IPS-15b (cell line): ENCODE measurements around the gene SMIM31.

Experiments
- H3K27me3 ChIP-seq: one replicate; pipeline ENCODE4 v1.6.1; 2013; ENCODE audit warnings: low read length; ENCODE audit not compliant: control insufficient read depth, insufficient read depth
- H3K36me3 ChIP-seq: one replicate; pipeline ENCODE4 v1.6.1; 2013; ENCODE audit warnings: low read length; ENCODE audit not compliant: control insufficient read depth, insufficient read depth
- H3K4me1 ChIP-seq: one replicate; pipeline ENCODE4 v1.6.1; 2013; ENCODE audit warnings: mild to moderate bottlenecking, low read length; ENCODE audit not compliant: control insufficient read depth, insufficient read depth
- H3K4me3 ChIP-seq: one replicate; pipeline ENCODE4 v1.5.1; 2013; ENCODE audit warnings: low read depth, low read length
- H3K9ac ChIP-seq: one replicate; pipeline ENCODE4 v1.6.1; 2013; ENCODE audit warnings: low read depth, mild to moderate bottlenecking, low read length
- H3K9me3 ChIP-seq: one replicate; pipeline ENCODE4 v1.6.1; 2013; ENCODE audit warnings: mild to moderate bottlenecking, low read length; ENCODE audit not compliant: control insufficient read depth, insufficient read depth

Gene SMIM31

GRCh38 chr4:164753873-164754488 lies at the start of gene SMIM31:
TSS of gene SMIM31 (plus strand) at chr4:164754131. CDS start at chr4:164770444, 16,313 bp downstream.
- peaks cover 9% of the 10 kb centered on the region for H3K9me3 ChIP-seq
- H3K27me3 ChIP-seq = no peaks in the 10 kb centered on the region
- H3K4me1 ChIP-seq = no peaks in the 10 kb centered on the region
- no peak within 1 kb of the TSS for H3K9ac ChIP-seq
- no peak within 1 kb of the TSS for H3K4me3 ChIP-seq
- no peaks in the 10 kb centered on the region for H3K36me3 ChIP-seq

- no peaks in the 10 kb centered on the region for H3K27me3 ChIP-seq
- no peak overlapping the region for H3K4me3 ChIP-seq
- H3K36me3 ChIP-seq = no peaks in the 10 kb centered on the region
- no peaks in the 10 kb centered on the region for H3K4me1 ChIP-seq
- no peaks in the 10 kb centered on the region for H3K9me3 ChIP-seq
- no peak overlapping the region for H3K9ac ChIP-seq
Observed at GRCh38 chr4:164706675-164707074, 47.3 kb upstream of the SMIM31 start.

GRCh38 chr4:164716901-164717300 lies 37.0 kb upstream of the SMIM31 start:
- H3K4me3 ChIP-seq = no peak overlapping the region
- no peaks in the 10 kb centered on the region for H3K27me3 ChIP-seq
- H3K9me3 ChIP-seq = no peaks in the 10 kb centered on the region
- no peaks in the 10 kb centered on the region for H3K36me3 ChIP-seq
- no peak overlapping the region for H3K9ac ChIP-seq
- H3K4me1 ChIP-seq = no peaks in the 10 kb centered on the region

- Histone ChIP-seq H3K9me3 (no peaks in the 10 kb centered on the region), H3K9ac (no peak overlapping the region), H3K4me1 (no peaks in the 10 kb centered on the region), H3K4me3 (no peak overlapping the region), H3K27me3 (no peaks in the 10 kb centered on the region), H3K36me3 (no peaks in the 10 kb centered on the region)
Observed at GRCh38 chr4:164718827-164719226, 35.1 kb upstream of the SMIM31 start.

- H3K9me3 ChIP-seq = no peaks in the 10 kb centered on the region
- no peaks in the 10 kb centered on the region for H3K36me3 ChIP-seq
- no peaks in the 10 kb centered on the region for H3K4me1 ChIP-seq
- H3K27me3 ChIP-seq = no peaks in the 10 kb centered on the region
- no peak overlapping the region for H3K9ac ChIP-seq
- H3K4me3 ChIP-seq = no peak overlapping the region
Observed at GRCh38 chr4:164725066-164725465, 28.9 kb upstream of the SMIM31 start.

GRCh38 chr4:164730705-164731393 lies 23.1 kb upstream of the SMIM31 start:
- Histone ChIP-seq H3K36me3 (no peaks in the 10 kb centered on the region), H3K9me3 (no peaks in the 10 kb centered on the region), H3K27me3 (no peaks in the 10 kb centered on the region), H3K9ac (no peak overlapping the region), H3K4me3 (no peak overlapping the region), H3K4me1 (no peaks in the 10 kb centered on the region)

GRCh38 chr4:164731827-164732474 lies 22.0 kb upstream of the SMIM31 start:
- no peak overlapping the region for H3K4me3 ChIP-seq
- H3K9ac ChIP-seq = no peak overlapping the region
- no peaks in the 10 kb centered on the region for H3K36me3 ChIP-seq
- H3K9me3 ChIP-seq = no peaks in the 10 kb centered on the region
- no peaks in the 10 kb centered on the region for H3K27me3 ChIP-seq
- no peaks in the 10 kb centered on the region for H3K4me1 ChIP-seq

GRCh38 chr4:164734484-164734883 lies 19.4 kb upstream of the SMIM31 start:
- no peaks in the 10 kb centered on the region for H3K4me1 ChIP-seq
- no peak overlapping the region for H3K4me3 ChIP-seq
- H3K36me3 ChIP-seq = no peaks in the 10 kb centered on the region
- H3K9me3 ChIP-seq = no peaks in the 10 kb centered on the region
- no peak overlapping the region for H3K9ac ChIP-seq
- H3K27me3 ChIP-seq = no peaks in the 10 kb centered on the region

GRCh38 chr4:164748375-164748774 lies 5.6 kb upstream of the SMIM31 start:
- no peaks in the 10 kb centered on the region for H3K4me1 ChIP-seq
- H3K9me3 ChIP-seq = peaks cover 8% of the 10 kb centered on the region
- no peaks in the 10 kb centered on the region for H3K36me3 ChIP-seq
- no peaks in the 10 kb centered on the region for H3K27me3 ChIP-seq
- no peak overlapping the region for H3K4me3 ChIP-seq
- no peak overlapping the region for H3K9ac ChIP-seq

- peaks cover 9% of the 10 kb centered on the region for H3K9me3 ChIP-seq
- H3K4me3 ChIP-seq = no peak overlapping the region
- no peaks in the 10 kb centered on the region for H3K27me3 ChIP-seq
- no peaks in the 10 kb centered on the region for H3K4me1 ChIP-seq
- no peak overlapping the region for H3K9ac ChIP-seq
- H3K36me3 ChIP-seq = no peaks in the 10 kb centered on the region
Observed at GRCh38 chr4:164755432-164755831, 1.5 kb downstream of the SMIM31 start.

- no peaks in the 10 kb centered on the region for H3K4me1 ChIP-seq
- no peak overlapping the region for H3K9ac ChIP-seq
- H3K27me3 ChIP-seq = no peaks in the 10 kb centered on the region
- H3K36me3 ChIP-seq = no peaks in the 10 kb centered on the region
- no peak overlapping the region for H3K4me3 ChIP-seq
- peaks cover 9% of the 10 kb centered on the region for H3K9me3 ChIP-seq
Observed at GRCh38 chr4:164756686-164757085, 2.8 kb downstream of the SMIM31 start.

GRCh38 chr4:164761241-164761640 lies 7.3 kb downstream of the SMIM31 start:
- H3K27me3 ChIP-seq = no peaks in the 10 kb centered on the region
- H3K36me3 ChIP-seq = no peaks in the 10 kb centered on the region
- no peak overlapping the region for H3K4me3 ChIP-seq
- no peaks in the 10 kb centered on the region for H3K9me3 ChIP-seq
- no peaks in the 10 kb centered on the region for H3K4me1 ChIP-seq
- H3K9ac ChIP-seq = no peak overlapping the region
